Measurements from ENCODE around the gene SUFU. TPM values are rescaled to one million over a fixed set of nuclear protein-coding genes. Genes with fewer than 3 reads are reported as not detected.

Gene SUFU
- total and polyA plus RNA-seq, 7 donors = 1.2 to 10.5 (median 6.6) TPM

GRCh38 chr10:102578782-102579181, 75.0 kb downstream of the SUFU start:
- intact Hi-C loops (cut with DNase I) = no loop called here
- H3K36me3 ChIP-seq = no peaks in the 10 kb centered on the region
- H3K4me1 ChIP-seq = peaks cover 0 to 26% (median 14%) of the 10 kb centered on the region in 4 donors
- no peaks in the 10 kb centered on the region for H3K9me3 ChIP-seq
- WGBS, 2 donors = 45 to 81% methylated on average over 1 of the region's 1 CpG
- no peak for TF ChIP-seq POLR2AphosphoS5 (IDR thresholded peaks at IDR 0.05)
- H3K27me3 ChIP-seq = no peaks in the 10 kb centered on the region
- no peak overlapping the region for H3K4me3 ChIP-seq
- DNase-seq = no peak
- H3K27ac ChIP-seq = no peak overlapping the region

DNA sequence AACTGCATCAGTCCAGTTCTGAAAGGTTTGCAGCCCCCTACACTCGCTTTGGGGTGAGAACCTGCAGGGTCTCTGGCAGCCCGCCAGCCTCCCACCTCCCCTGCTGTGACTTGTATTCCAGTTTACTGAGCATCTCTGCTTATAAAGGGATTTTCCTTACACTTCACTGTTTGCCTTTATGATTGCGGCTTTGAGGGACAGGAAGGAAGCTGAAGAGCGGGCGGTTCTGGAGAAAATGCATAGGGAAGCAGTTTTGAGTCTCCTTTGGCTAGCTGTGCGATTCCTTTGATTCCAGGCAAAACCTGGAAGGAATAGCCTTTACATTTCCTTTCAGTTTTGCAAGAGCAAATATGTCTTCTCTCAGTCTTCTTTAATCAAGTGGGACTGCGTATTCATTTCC, 75.6 kb downstream of the SUFU start:
- no peak for DNase-seq
- 66 to 85% methylated on average over 7 of the region's 7 CpGs for WGBS, 2 donors
- no peak for TF ChIP-seq POLR2AphosphoS5 (IDR thresholded peaks at IDR 0.05)
- no peak for TF ChIP-seq POLR2A (IDR thresholded peaks at IDR 0.05)
- TF ChIP-seq EP300 (IDR thresholded peaks at IDR 0.05) = no peak
- TF ChIP-seq, protein P1, sequence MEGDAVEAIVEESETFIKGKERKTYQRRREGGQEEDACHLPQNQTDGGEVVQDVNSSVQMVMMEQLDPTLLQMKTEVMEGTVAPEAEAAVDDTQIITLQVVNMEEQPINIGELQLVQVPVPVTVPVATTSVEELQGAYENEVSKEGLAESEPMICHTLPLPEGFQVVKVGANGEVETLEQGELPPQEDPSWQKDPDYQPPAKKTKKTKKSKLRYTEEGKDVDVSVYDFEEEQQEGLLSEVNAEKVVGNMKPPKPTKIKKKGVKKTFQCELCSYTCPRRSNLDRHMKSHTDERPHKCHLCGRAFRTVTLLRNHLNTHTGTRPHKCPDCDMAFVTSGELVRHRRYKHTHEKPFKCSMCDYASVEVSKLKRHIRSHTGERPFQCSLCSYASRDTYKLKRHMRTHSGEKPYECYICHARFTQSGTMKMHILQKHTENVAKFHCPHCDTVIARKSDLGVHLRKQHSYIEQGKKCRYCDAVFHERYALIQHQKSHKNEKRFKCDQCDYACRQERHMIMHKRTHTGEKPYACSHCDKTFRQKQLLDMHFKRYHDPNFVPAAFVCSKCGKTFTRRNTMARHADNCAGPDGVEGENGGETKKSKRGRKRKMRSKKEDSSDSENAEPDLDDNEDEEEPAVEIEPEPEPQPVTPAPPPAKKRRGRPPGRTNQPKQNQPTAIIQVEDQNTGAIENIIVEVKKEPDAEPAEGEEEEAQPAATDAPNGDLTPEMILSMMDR (IDR thresholded peaks at IDR 0.05) = no peak
- peaks cover 0 to 26% (median 15%) of the 10 kb centered on the region in 4 donors for H3K4me1 ChIP-seq
- no peaks in the 10 kb centered on the region for H3K36me3 ChIP-seq
- intact Hi-C loops (cut with DNase I) = no loop called here
- H3K27me3 ChIP-seq = no peaks in the 10 kb centered on the region
- peak overlapping the region in 1 of 4 donors; percentile 18 for H3K27ac ChIP-seq
- H3K9me3 ChIP-seq = no peaks in the 10 kb centered on the region
- no peak overlapping the region for H3K4me3 ChIP-seq

GRCh38 chr10:102580230-102580629, 76.5 kb downstream of the SUFU start:
- TF ChIP-seq POLR2AphosphoS5 (IDR thresholded peaks at IDR 0.05) (no peak), EP300 (IDR thresholded peaks at IDR 0.05) (no peak), POLR2A (IDR thresholded peaks at IDR 0.05) (no peak)
- TF ChIP-seq, protein P1 (IDR thresholded peaks at IDR 0.05) = no peak
- no peak overlapping the region for H3K27ac ChIP-seq
- no peaks in the 10 kb centered on the region for H3K9me3 ChIP-seq
- no peaks in the 10 kb centered on the region for H3K36me3 ChIP-seq
- H3K4me3 ChIP-seq = no peak overlapping the region
- no peak for DNase-seq
- 83 to 88% methylated on average over 4 of the region's 4 CpGs for WGBS, 2 donors
- peaks cover 0 to 26% (median 15%) of the 10 kb centered on the region in 4 donors for H3K4me1 ChIP-seq
- intact Hi-C loops (cut with DNase I) = loop anchor here (5.0 to 10.0 kb wide), 3 partner anchors 158 to 355 kb away; partner anchors contain the start of genes ELOVL3 and FBXL15
- no peaks in the 10 kb centered on the region for H3K27me3 ChIP-seq

GRCh38 chr10:102581401-102581800, 77.6 kb downstream of the SUFU start:
- no peak for DNase-seq
- peaks cover 0 to 26% (median 15%) of the 10 kb centered on the region in 4 donors for H3K4me1 ChIP-seq
- peak overlapping the region in 2 of 4 donors; percentile 15 to 41 for H3K27ac ChIP-seq
- no peaks in the 10 kb centered on the region for H3K36me3 ChIP-seq
- H3K27me3 ChIP-seq = no peaks in the 10 kb centered on the region
- TF ChIP-seq EP300 (IDR thresholded peaks at IDR 0.05) (no peak), POLR2AphosphoS5 (IDR thresholded peaks at IDR 0.05) (no peak), POLR2A (IDR thresholded peaks at IDR 0.05) (no peak)
- TF ChIP-seq, protein P1 (IDR thresholded peaks at IDR 0.05) = no peak
- WGBS, 2 donors = 87 to 90% methylated on average over 8 of the region's 8 CpGs
- no peak overlapping the region for H3K4me3 ChIP-seq
- no peaks in the 10 kb centered on the region for H3K9me3 ChIP-seq
- intact Hi-C loops (cut with DNase I) = loop anchor here (5.0 to 10.0 kb wide), 3 partner anchors 159 to 357 kb away; partner anchors contain the start of genes ELOVL3 and FBXL15

- WGBS, 2 donors = 68 to 77% methylated on average over 10 of the region's 10 CpGs
- no peaks in the 10 kb centered on the region for H3K27me3 ChIP-seq
- no peak overlapping the region for H3K4me3 ChIP-seq
- H3K4me1 ChIP-seq = peaks cover 0 to 26% (median 15%) of the 10 kb centered on the region in 4 donors
- DNase-seq = no peak
- H3K9me3 ChIP-seq = no peaks in the 10 kb centered on the region
- no peak for TF ChIP-seq POLR2AphosphoS5 (IDR thresholded peaks at IDR 0.05)
- no peak for TF ChIP-seq EP300 (IDR thresholded peaks at IDR 0.05)
- TF ChIP-seq, protein P1 (IDR thresholded peaks at IDR 0.05) = no peak
- TF ChIP-seq POLR2A (IDR thresholded peaks at IDR 0.05) = no peak
- intact Hi-C loops (cut with DNase I) = loop anchor here (5.0 to 10.0 kb wide), 3 partner anchors 160 to 357 kb away; partner anchors contain the start of genes ELOVL3 and FBXL15
- peak overlapping the region in 2 of 4 donors; percentile 15 to 41 for H3K27ac ChIP-seq
- no peaks in the 10 kb centered on the region for H3K36me3 ChIP-seq
Measured at GRCh38 chr10:102581981-102582580, 78.3 kb downstream of the SUFU start.

All from sigmoid colon (tissue), 7 donors.